SK-N-SH (cell line): ENCODE data around the gene IMMT.

Experiments
- CTCF ChIP-seq: fragments of 200-600 bp; sonication (generic); IDR thresholded peaks from 2 replicates; pipeline ENCODE4 v1.6.1; 2017; ENCODE audit warnings: antibody characterized with exemption, mild to moderate bottlenecking, moderate library complexity
- EP300 ChIP-seq, 2 experiments: IDR thresholded peaks; 2 replicates each; pipeline versions ENCODE4 v1.4.0 to v1.6.1; 2012; ENCODE audit warnings: borderline replicate concordance in 1 of 2, low read depth in 1 of 2, low read length in 1 of 2
- EZH2phosphoT487 ChIP-seq: fragments of 200-600 bp; sonication (generic); IDR thresholded peaks from 2 replicates; pipeline ENCODE4 v1.6.1; 2017; ENCODE audit warnings: low read depth, mixed run types, mild to moderate bottlenecking, antibody characterized with exemption, moderate library complexity, borderline replicate concordance
- MAX ChIP-seq: IDR thresholded peaks from 2 replicates; pipeline ENCODE4 v1.4.0; 2012; ENCODE audit warnings: low read depth
- NFIC ChIP-seq: IDR thresholded peaks from 2 replicates; pipeline ENCODE4 v1.4.0; 2012; ENCODE audit warnings: borderline replicate concordance
- PBX3 ChIP-seq: IDR thresholded peaks from 2 replicates; pipeline ENCODE4; 2012
- POLR2AphosphoS5 ChIP-seq: IDR thresholded peaks from 2 replicates; pipeline ENCODE4 v1.6.1; 2012; ENCODE audit warnings: low read depth, low read length
- REST ChIP-seq: IDR thresholded peaks from 2 replicates; pipeline ENCODE4 v1.6.1; 2012; ENCODE audit warnings: mild to moderate bottlenecking, low read depth, low read length, moderate library complexity
- SMC3 ChIP-seq: IDR thresholded peaks from 2 replicates; pipeline ENCODE4 v1.6.1; 2012; ENCODE audit warnings: low read depth, low read length, improper control_type of control experiment
- TCF12 ChIP-seq: IDR thresholded peaks from 2 replicates; pipeline ENCODE4 v1.4.0; 2012
- USF2 ChIP-seq: fragments of 150-350 bp; IDR thresholded peaks from 2 replicates; pipeline ENCODE4 v1.6.1; 2017; ENCODE audit warnings: antibody characterized with exemption, low read length, low read depth, borderline replicate concordance
- ZBTB33 ChIP-seq: IDR thresholded peaks from 2 replicates; pipeline ENCODE4 v1.4.0; 2012; ENCODE audit warnings: low read depth, borderline replicate concordance

GRCh38 chr2:86102157-86102556 is 93.1 kb downstream of the IMMT start:
- TF ChIP-seq CTCF, result no peak
- no peak for TF ChIP-seq POLR2AphosphoS5
- TF ChIP-seq SMC3, result no peak
- no peak for TF ChIP-seq USF2
- TF ChIP-seq TCF12, result no peak
- no peak for TF ChIP-seq REST
- no peak for TF ChIP-seq ZBTB33
- TF ChIP-seq EZH2phosphoT487, result no peak
- TF ChIP-seq PBX3, result no peak
- TF ChIP-seq EP300 (IDR thresholded peaks at IDR 0.05; ENCODE audit: borderline replicate concordance in 1 of 2, low read depth in 1 of 2, low read length in 1 of 2), result no peak
- TF ChIP-seq NFIC, result no peak
- TF ChIP-seq MAX, result no peak
